ENCODE data around the gene MAG. TPM values are rescaled to one million over a fixed set of nuclear protein-coding genes. Genes with fewer than 3 reads are reported as not detected.
A peak's percentile ranks its signal among the peaks of the same experiment; 100 is the strongest.

Gene MAG
- total and polyA plus RNA-seq, 9 of the 15 experiments (the other 6 are each of a cell fraction or from before 2014, with no cell fraction given) = 0.11 to 10.0 (median 1.6) TPM

- BruUV-seq (replicated peaks) = no TSS peak
- peaks cover 14% of the 10 kb centered on the region; the same call in 2 of the 3 replicates for H3K79me2 ChIP-seq (ENCODE audit: control insufficient read depth, insufficient read depth, low read length)
- no peak overlapping the region for H2AFZ ChIP-seq (ENCODE audit: low read depth, low read length)
- H3K27me3 ChIP-seq (ENCODE audit: control insufficient read depth in 2 of 2, insufficient read depth in 2 of 2, low read length in 2 of 2) = no peaks in the 10 kb centered on the region
- FAIRE-seq = no peak
- ChIA-PET CTCF (ENCODE audit: low intra/inter-chr PET ratio) (no interaction called here), POLR2A (interaction anchor here (0.6 to 5.9 kb wide), 8 partner anchors 8 to 248 kb away, joined by 3 to 31 read pairs (median 3); no protein-coding TSS in a partner anchor)
- H3K9me3 ChIP-seq (replicated peaks; ENCODE audit: control insufficient read depth, insufficient read depth, low read depth, low read length) = no peaks in the 10 kb centered on the region
- no peak overlapping the region for H3K4me2 ChIP-seq (ENCODE audit: insufficient read depth, low read length)
- no peak overlapping the region for H3K4me3 ChIP-seq
- H3K27ac ChIP-seq (ENCODE audit: extremely low read depth, low read depth, low read length) = no peak overlapping the region
- intact Hi-C loops (cut with micrococcal nuclease) = no loop called here
- DNase-seq (ENCODE audit: extremely low read depth in 1 of 4, low spot score in 3 of 4) = peak in 1 of 4 experiments; percentile 5
- H3K9me1 ChIP-seq (ENCODE audit: control insufficient read depth, insufficient read depth, low read length) = no peaks in the 10 kb centered on the region
- peak overlapping the region in 1 of 2 experiments; percentile 47; a peak in 2 of 4 replicates for H3K9ac ChIP-seq (ENCODE audit: insufficient read depth in 1 of 2, low read depth in 2 of 2, low read length in 2 of 2)
- in situ Hi-C loops (cut with MboI) = no loop called here
- peaks cover 84% of the 10 kb centered on the region; the same call in 2 of the 3 replicates for H3K36me3 ChIP-seq (ENCODE audit: control insufficient read depth, insufficient read depth, low read length)
- TF ChIP-seq TEAD1 (CRISPR knock-in tag; IDR thresholded peaks at IDR 0.05) (no peak), SP1 (CRISPR knock-in tag; IDR thresholded peaks at IDR 0.05) (no peak), RBM14 (IDR thresholded peaks at IDR 0.05; ENCODE audit: borderline replicate concordance, insufficient read depth, low read depth, low read length) (no peak), FOXP4 (CRISPR knock-in tag; IDR thresholded peaks at IDR 0.05; ENCODE audit: borderline replicate concordance) (no peak), BCOR (IDR thresholded peaks at IDR 0.05) (no peak), CREM (IDR thresholded peaks at IDR 0.05; ENCODE audit: low read depth) (no peak), ZNF133 (CRISPR knock-in tag; IDR thresholded peaks at IDR 0.05) (no peak), NELFE (IDR thresholded peaks at IDR 0.05; ENCODE audit: insufficient read depth, insufficient read length) (no peak), ZBTB43 (CRISPR knock-in tag; IDR thresholded peaks at IDR 0.05) (no peak), RAD21 (CRISPR knock-in tag; conservative IDR thresholded peaks at IDR 0.05 in 1 of 2, IDR thresholded peaks at IDR 0.05 in 1 of 2) (no peak), CBX5 (IDR thresholded peaks at IDR 0.05; ENCODE audit: borderline replicate concordance, low read depth) (no peak), CBX1 (IDR thresholded peaks at IDR 0.05; ENCODE audit: low read depth) (no peak), GABPB2 (CRISPR knock-in tag; conservative IDR thresholded peaks at IDR 0.05) (no peak), RERE (CRISPR knock-in tag; IDR thresholded peaks at IDR 0.05; ENCODE audit: borderline replicate concordance) (no peak)
- peaks cover 0 to 14% of the 10 kb centered on the region in 2 experiments; a peak in 2 of 5 replicates for H3K4me1 ChIP-seq (replicated peaks in 1 of 2; ENCODE audit: control insufficient read depth in 2 of 2, insufficient read depth in 2 of 2, low read length in 2 of 2)
- 73% methylated on average over 9 of the region's 9 CpGs for WGBS (ENCODE audit: insufficient coverage, low coverage, missing lambda C conversion rate)
- ATAC-seq = no peak
- H4K20me1 ChIP-seq (replicated peaks; ENCODE audit: control insufficient read depth, insufficient read depth, low read length) = no peaks in the 10 kb centered on the region
Observed at GRCh38 chr19:35257113-35257461, 34.9 kb upstream of the MAG start.

Measured in K562 (cell line).